Activated naive CD4-positive, alpha-beta T cell treated with anti-CD3 and anti-CD28 coated beads, Interleukin-2, amount 10 ng/mL, durations not matched to agents 7 days and 5 days (primary cell): ENCODE measurements around the gene DLG2.

Experiments used
- CTCF ChIA-PET: fragments of 350-600 bp; sonication (Branson Sonifier 250); formaldehyde crosslinking; loops from one replicate; lab custom pipeline; 2021; ENCODE audit warnings: antibody characterized with exemption; lab: Charles Lee
- DNase-seq: peaks from one replicate; pipeline ENCODE4 v3.0.0-alpha.2; 2020
- H3K27ac Mint-ChIP-seq: one replicate; pipeline ENCODE4 v1.8.0; 2021; ENCODE audit warnings: mild to moderate bottlenecking, moderate library complexity, mixed read lengths
- H3K27me3 Mint-ChIP-seq: one replicate; pipeline ENCODE4 v1.8.0; 2021; ENCODE audit warnings: mild to moderate bottlenecking, mixed read lengths
- H3K36me3 Mint-ChIP-seq: one replicate; pipeline ENCODE4 v1.8.0; 2021; ENCODE audit warnings: mixed read lengths
- H3K4me1 Mint-ChIP-seq: one replicate; pipeline ENCODE4 v1.8.0; 2021; ENCODE audit warnings: mixed read lengths
- H3K4me3 Mint-ChIP-seq: one replicate; pipeline ENCODE4 v1.8.0; 2021; ENCODE audit warnings: mild to moderate bottlenecking, moderate library complexity, mixed read lengths
- H3K9me3 Mint-ChIP-seq: one replicate; pipeline ENCODE4 v1.8.0; 2021; ENCODE audit warnings: mixed read lengths

DLG2 gene

GRCh38 chr11:84480131-84480530 is 1147.0 kb downstream of the DLG2 start:
- Mint-ChIP-seq H3K4me3 (no peak overlapping the region), H3K36me3 (no peaks in the 10 kb centered on the region), H3K27me3 (no peaks in the 10 kb centered on the region), H3K27ac (no peak overlapping the region), H3K4me1 (no peaks in the 10 kb centered on the region), H3K9me3 (no peaks in the 10 kb centered on the region)
- no peak for DNase-seq
- CTCF ChIA-PET: no interaction called here

- Mint-ChIP-seq H3K27me3 (no peaks in the 10 kb centered on the region), H3K4me3 (no peak overlapping the region)
- DNase-seq: no peak
These were observed 1150.6 kb downstream of the DLG2 start for GRCh38 chr11:84476581-84476980.

GRCh38 chr11:84471501-84471900 is 1155.6 kb downstream of the DLG2 start:
- H3K9me3 Mint-ChIP-seq: peaks cover 1% of the 10 kb centered on the region
- H3K4me3 Mint-ChIP-seq: no peak overlapping the region
- no peak for DNase-seq
- no peak overlapping the region for H3K27ac Mint-ChIP-seq
- CTCF ChIA-PET: no interaction called here
- no peaks in the 10 kb centered on the region for H3K27me3 Mint-ChIP-seq
- H3K36me3 Mint-ChIP-seq: no peaks in the 10 kb centered on the region
- H3K4me1 Mint-ChIP-seq: no peaks in the 10 kb centered on the region

More at GRCh38 chr11:84476581-84476980, 1150.6 kb downstream of the DLG2 start:
- H3K36me3 Mint-ChIP-seq: no peaks in the 10 kb centered on the region
- no peak overlapping the region for H3K27ac Mint-ChIP-seq
- CTCF ChIA-PET: no interaction called here
- no peaks in the 10 kb centered on the region for H3K9me3 Mint-ChIP-seq
- no peaks in the 10 kb centered on the region for H3K4me1 Mint-ChIP-seq

- H3K4me3 Mint-ChIP-seq: no peak overlapping the region
- H3K27me3 Mint-ChIP-seq: no peaks in the 10 kb centered on the region
- DNase-seq: no peak
- no peak overlapping the region for H3K27ac Mint-ChIP-seq
- H3K36me3 Mint-ChIP-seq: no peaks in the 10 kb centered on the region
- H3K9me3 Mint-ChIP-seq: peaks cover 4% of the 10 kb centered on the region
- H3K4me1 Mint-ChIP-seq: no peaks in the 10 kb centered on the region
- CTCF ChIA-PET: no interaction called here
These were observed 1158.9 kb downstream of the DLG2 start for GRCh38 chr11:84468235-84468634.

GRCh38 chr11:84465040-84465439 is 1162.1 kb downstream of the DLG2 start:
- Mint-ChIP-seq H3K27me3 (no peaks in the 10 kb centered on the region), H3K27ac (no peak overlapping the region), H3K4me3 (no peak overlapping the region), H3K4me1 (no peaks in the 10 kb centered on the region), H3K9me3 (peaks cover 4% of the 10 kb centered on the region), H3K36me3 (no peaks in the 10 kb centered on the region)
- CTCF ChIA-PET: no interaction called here
- DNase-seq: no peak

GRCh38 chr11:84455691-84456090 is 1171.5 kb downstream of the DLG2 start:
- H3K27me3 Mint-ChIP-seq: no peaks in the 10 kb centered on the region
- H3K4me3 Mint-ChIP-seq: no peak overlapping the region
- H3K4me1 Mint-ChIP-seq: no peaks in the 10 kb centered on the region
- CTCF ChIA-PET: no interaction called here
- DNase-seq: no peak
- H3K36me3 Mint-ChIP-seq: no peaks in the 10 kb centered on the region
- H3K9me3 Mint-ChIP-seq: no peaks in the 10 kb centered on the region
- H3K27ac Mint-ChIP-seq: no peak overlapping the region

GRCh38 chr11:84452211-84452610 is 1174.9 kb downstream of the DLG2 start:
- Mint-ChIP-seq H3K4me1 (no peaks in the 10 kb centered on the region), H3K27me3 (no peaks in the 10 kb centered on the region), H3K27ac (no peak overlapping the region), H3K4me3 (no peak overlapping the region), H3K9me3 (no peaks in the 10 kb centered on the region), H3K36me3 (no peaks in the 10 kb centered on the region)
- DNase-seq: no peak
- CTCF ChIA-PET: no interaction called here

GRCh38 chr11:84438565-84438964 is 1188.6 kb downstream of the DLG2 start:
- CTCF ChIA-PET: no interaction called here
- DNase-seq: no peak
- H3K27me3 Mint-ChIP-seq: no peaks in the 10 kb centered on the region
- no peak overlapping the region for H3K4me3 Mint-ChIP-seq
- H3K36me3 Mint-ChIP-seq: no peaks in the 10 kb centered on the region
- no peak overlapping the region for H3K27ac Mint-ChIP-seq
- no peaks in the 10 kb centered on the region for H3K9me3 Mint-ChIP-seq
- no peaks in the 10 kb centered on the region for H3K4me1 Mint-ChIP-seq

GRCh38 chr11:84437071-84437980 is 1189.8 kb downstream of the DLG2 start:
- no peak for DNase-seq
- CTCF ChIA-PET: no interaction called here
- Mint-ChIP-seq H3K4me3 (no peak overlapping the region), H3K36me3 (no peaks in the 10 kb centered on the region), H3K9me3 (no peaks in the 10 kb centered on the region), H3K27me3 (no peaks in the 10 kb centered on the region), H3K27ac (no peak overlapping the region), H3K4me1 (no peaks in the 10 kb centered on the region)

GRCh38 chr11:84430661-84431060 is 1196.5 kb downstream of the DLG2 start:
- no peak for DNase-seq
- H3K9me3 Mint-ChIP-seq: peaks cover 11% of the 10 kb centered on the region
- CTCF ChIA-PET: no interaction called here
- no peaks in the 10 kb centered on the region for H3K4me1 Mint-ChIP-seq
- H3K27ac Mint-ChIP-seq: no peak overlapping the region
- H3K27me3 Mint-ChIP-seq: no peaks in the 10 kb centered on the region
- H3K36me3 Mint-ChIP-seq: no peaks in the 10 kb centered on the region
- no peak overlapping the region for H3K4me3 Mint-ChIP-seq

GRCh38 chr11:84425673-84426072 is 1201.5 kb downstream of the DLG2 start:
- Mint-ChIP-seq H3K4me3 (no peak overlapping the region), H3K9me3 (peaks cover 16% of the 10 kb centered on the region), H3K36me3 (no peaks in the 10 kb centered on the region), H3K4me1 (no peaks in the 10 kb centered on the region), H3K27ac (no peak overlapping the region), H3K27me3 (no peaks in the 10 kb centered on the region)
- no peak for DNase-seq
- CTCF ChIA-PET: no interaction called here

- no peak overlapping the region for H3K4me3 Mint-ChIP-seq
- no peaks in the 10 kb centered on the region for H3K36me3 Mint-ChIP-seq
- CTCF ChIA-PET: no interaction called here
These were observed 1206.9 kb downstream of the DLG2 start for GRCh38 chr11:84420271-84420670.

GRCh38 chr11:84419616-84420015 is 1207.5 kb downstream of the DLG2 start:
- no peak overlapping the region for H3K27ac Mint-ChIP-seq
- CTCF ChIA-PET: no interaction called here
- no peaks in the 10 kb centered on the region for H3K4me1 Mint-ChIP-seq

More at GRCh38 chr11:84420271-84420670, 1206.9 kb downstream of the DLG2 start:
- no peak overlapping the region for H3K27ac Mint-ChIP-seq
- no peaks in the 10 kb centered on the region for H3K4me1 Mint-ChIP-seq
- no peaks in the 10 kb centered on the region for H3K27me3 Mint-ChIP-seq
- no peak for DNase-seq
- peaks cover 19% of the 10 kb centered on the region for H3K9me3 Mint-ChIP-seq

GRCh38 chr11:84414920-84415319 is 1212.2 kb downstream of the DLG2 start:
- DNase-seq: no peak
- peaks cover 21% of the 10 kb centered on the region for H3K9me3 Mint-ChIP-seq
- CTCF ChIA-PET: no interaction called here
- H3K4me3 Mint-ChIP-seq: no peak overlapping the region
- H3K27ac Mint-ChIP-seq: no peak overlapping the region
- no peaks in the 10 kb centered on the region for H3K36me3 Mint-ChIP-seq
- no peaks in the 10 kb centered on the region for H3K27me3 Mint-ChIP-seq
- no peaks in the 10 kb centered on the region for H3K4me1 Mint-ChIP-seq

More at GRCh38 chr11:84419616-84420015, 1207.5 kb downstream of the DLG2 start:
- H3K27me3 Mint-ChIP-seq: no peaks in the 10 kb centered on the region
- no peak overlapping the region for H3K4me3 Mint-ChIP-seq
- H3K36me3 Mint-ChIP-seq: no peaks in the 10 kb centered on the region
- peaks cover 19% of the 10 kb centered on the region for H3K9me3 Mint-ChIP-seq
- no peak for DNase-seq

- no peak overlapping the region for H3K4me3 Mint-ChIP-seq
- no peak overlapping the region for H3K27ac Mint-ChIP-seq
- CTCF ChIA-PET: no interaction called here
- peaks cover 18% of the 10 kb centered on the region for H3K9me3 Mint-ChIP-seq
- no peaks in the 10 kb centered on the region for H3K4me1 Mint-ChIP-seq
- H3K27me3 Mint-ChIP-seq: no peaks in the 10 kb centered on the region
- no peak for DNase-seq
- no peaks in the 10 kb centered on the region for H3K36me3 Mint-ChIP-seq
These were observed 1213.6 kb downstream of the DLG2 start for GRCh38 chr11:84413549-84413948.
